GM21619 (cell line): ENCODE data around the gene SERPINB6.
"Not testable (repeated sequence)": the region's sequence is repeated elsewhere in the genome, so short reads cannot be mapped to it uniquely, and the experiment has no call there.

ENCODE experiments used
- ATAC-seq: cut with Tn5 transposase; IDR thresholded peaks from one replicate; pipeline ENCODE4 v1.9.1; 2021; ENCODE audit not compliant: unreplicated experiment

Gene SERPINB6

GRCh38 chr6:2917065-2917464, 54.3 kb downstream of the SERPINB6 start:
- no peak for ATAC-seq

GRCh38 chr6:2916158-2916925, 55.0 kb downstream of the SERPINB6 start:
- ATAC-seq, result no peak

GRCh38 chr6:2915150-2915549, 56.2 kb downstream of the SERPINB6 start:
- ATAC-seq, result no peak

GRCh38 chr6:2914318-2914660, 57.1 kb downstream of the SERPINB6 start:
- no peak for ATAC-seq

- no peak for ATAC-seq
These were observed 57.6 kb downstream of the SERPINB6 start for GRCh38 chr6:2913621-2914317.

GRCh38 chr6:2911171-2911570, 60.2 kb downstream of the SERPINB6 start:
- no peak for ATAC-seq

- ATAC-seq, result no peak
These were observed 61.6 kb downstream of the SERPINB6 start for GRCh38 chr6:2909718-2910117.

GRCh38 chr6:2909051-2909606, 62.2 kb downstream of the SERPINB6 start:
- ATAC-seq, result not testable (repeated sequence)

- ATAC-seq, result not testable (repeated sequence)
These were observed 62.9 kb downstream of the SERPINB6 start for GRCh38 chr6:2908516-2908915.

GRCh38 chr6:2903411-2904185, 67.8 kb downstream of the SERPINB6 start:
- not testable (repeated sequence) for ATAC-seq

- not testable (repeated sequence) for ATAC-seq
These were observed 69.5 kb downstream of the SERPINB6 start for GRCh38 chr6:2901645-2902502.

- ATAC-seq, result no peak
These were observed 70.3 kb downstream of the SERPINB6 start for GRCh38 chr6:2900821-2901644.

- ATAC-seq, result no peak
These were observed 71.1 kb downstream of the SERPINB6 start for GRCh38 chr6:2900221-2900807.

- ATAC-seq, result no peak
These were observed 71.8 kb downstream of the SERPINB6 start for GRCh38 chr6:2899596-2899995.
